ENCODE data around the gene FAM120B. TPM values are rescaled to one million over a fixed set of nuclear protein-coding genes. Genes with fewer than 3 reads are reported as not detected.

The FAM120B gene
- total RNA-seq, 3 donors from 2014 or later, result 28.8 to 35.0 (median 33.8) TPM

DNA sequence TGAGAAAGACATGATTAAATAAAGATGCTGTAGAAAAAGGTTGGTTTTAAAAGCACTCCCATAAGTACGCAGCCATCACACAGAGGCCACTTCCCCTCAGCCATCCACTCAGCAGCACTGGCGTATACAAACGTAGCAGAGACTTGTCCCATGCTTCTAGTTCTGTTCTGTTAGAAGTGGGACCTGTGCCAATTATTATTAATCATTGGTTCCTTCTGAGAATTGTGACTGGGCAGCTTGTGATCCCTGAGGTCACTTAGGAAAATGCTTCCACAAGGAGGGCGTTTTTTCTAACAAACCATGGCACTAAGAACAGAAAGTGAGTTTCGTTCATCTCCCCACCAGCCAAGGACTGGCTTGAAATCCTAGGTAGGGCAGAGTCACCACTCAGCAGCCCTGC lies 53.9 kb downstream of the FAM120B start:
- Histone ChIP-seq H3K4me3 (no peak overlapping the region), H3K27me3 (no peaks in the 10 kb centered on the region), H3K4me1 (peaks cover 0 to 6% of the 10 kb centered on the region in 2 donors), H3K9me3 (no peaks in the 10 kb centered on the region), H3K27ac (peak overlapping the region in 1 of 2 donors; percentile 55), H3K36me3 (no peaks in the 10 kb centered on the region)
- no peak for DNase-seq (ENCODE audit: low spot score in 2 of 2)
- intact Hi-C loops (cut with DNase I; ENCODE audit: low total_unique reads), result no loop called here
- no peak for TF ChIP-seq POLR2A (IDR thresholded peaks at IDR 0.05)
- no peak for TF ChIP-seq POLR2AphosphoS5 (IDR thresholded peaks at IDR 0.05)
- TF ChIP-seq, protein P1, sequence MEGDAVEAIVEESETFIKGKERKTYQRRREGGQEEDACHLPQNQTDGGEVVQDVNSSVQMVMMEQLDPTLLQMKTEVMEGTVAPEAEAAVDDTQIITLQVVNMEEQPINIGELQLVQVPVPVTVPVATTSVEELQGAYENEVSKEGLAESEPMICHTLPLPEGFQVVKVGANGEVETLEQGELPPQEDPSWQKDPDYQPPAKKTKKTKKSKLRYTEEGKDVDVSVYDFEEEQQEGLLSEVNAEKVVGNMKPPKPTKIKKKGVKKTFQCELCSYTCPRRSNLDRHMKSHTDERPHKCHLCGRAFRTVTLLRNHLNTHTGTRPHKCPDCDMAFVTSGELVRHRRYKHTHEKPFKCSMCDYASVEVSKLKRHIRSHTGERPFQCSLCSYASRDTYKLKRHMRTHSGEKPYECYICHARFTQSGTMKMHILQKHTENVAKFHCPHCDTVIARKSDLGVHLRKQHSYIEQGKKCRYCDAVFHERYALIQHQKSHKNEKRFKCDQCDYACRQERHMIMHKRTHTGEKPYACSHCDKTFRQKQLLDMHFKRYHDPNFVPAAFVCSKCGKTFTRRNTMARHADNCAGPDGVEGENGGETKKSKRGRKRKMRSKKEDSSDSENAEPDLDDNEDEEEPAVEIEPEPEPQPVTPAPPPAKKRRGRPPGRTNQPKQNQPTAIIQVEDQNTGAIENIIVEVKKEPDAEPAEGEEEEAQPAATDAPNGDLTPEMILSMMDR (IDR thresholded peaks at IDR 0.05), result no peak

DNA sequence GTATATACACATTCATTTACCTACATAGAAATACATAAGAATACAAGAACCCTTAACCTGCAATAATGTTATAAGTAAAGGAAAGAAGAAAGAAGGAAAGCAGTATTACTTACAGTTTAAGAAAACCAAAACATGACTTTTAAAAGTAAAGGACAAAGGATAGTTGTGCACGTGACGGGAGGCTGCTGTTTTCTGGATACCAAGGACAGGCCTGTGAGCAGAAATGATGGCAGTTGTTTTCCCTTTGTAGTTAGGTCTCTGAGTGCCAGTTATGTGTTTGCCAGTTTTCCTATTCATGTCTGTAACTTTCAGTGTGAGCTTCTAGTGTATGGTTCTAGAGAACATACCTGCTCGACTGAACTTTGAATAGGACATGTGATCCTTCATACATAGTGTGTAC lies 54.8 kb downstream of the FAM120B start:
- no peaks in the 10 kb centered on the region for H3K9me3 ChIP-seq
- H3K4me3 ChIP-seq, result no peak overlapping the region
- no peaks in the 10 kb centered on the region for H3K36me3 ChIP-seq
- H3K27ac ChIP-seq, result no peak overlapping the region
- H3K27me3 ChIP-seq, result no peaks in the 10 kb centered on the region
- intact Hi-C loops (cut with DNase I; ENCODE audit: low total_unique reads), result no loop called here
- TF ChIP-seq, protein P1 (IDR thresholded peaks at IDR 0.05), result no peak
- TF ChIP-seq POLR2AphosphoS5 (IDR thresholded peaks at IDR 0.05) (no peak), POLR2A (IDR thresholded peaks at IDR 0.05) (no peak)
- H3K4me1 ChIP-seq, result peaks cover 0 to 6% of the 10 kb centered on the region in 2 donors
- DNase-seq (ENCODE audit: low spot score in 2 of 2), result no peak

DNA sequence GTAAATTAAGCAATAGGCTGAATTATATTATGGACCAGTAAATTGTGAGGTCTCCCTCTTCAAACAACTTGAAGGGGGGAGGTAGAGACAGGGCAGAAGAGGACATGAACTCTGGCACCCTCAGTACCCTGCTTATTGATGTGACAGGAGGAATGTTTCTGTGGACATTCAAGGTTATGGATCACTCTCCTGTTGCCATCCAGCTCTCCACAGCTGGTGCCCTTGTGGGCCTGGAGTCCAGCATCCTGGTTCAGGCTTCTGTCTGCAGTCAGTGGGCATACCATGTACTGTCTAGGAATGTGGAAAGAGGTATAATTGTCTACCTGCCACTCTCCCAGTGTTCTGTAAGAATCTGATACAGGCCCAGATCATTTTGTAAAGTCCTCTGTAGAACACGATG lies 55.6 kb downstream of the FAM120B start:
- TF ChIP-seq POLR2AphosphoS5 (IDR thresholded peaks at IDR 0.05) (no peak), POLR2A (IDR thresholded peaks at IDR 0.05) (no peak)
- TF ChIP-seq, protein P1 (IDR thresholded peaks at IDR 0.05), result no peak
- intact Hi-C loops (cut with DNase I; ENCODE audit: low total_unique reads), result no loop called here
- H3K9me3 ChIP-seq, result no peaks in the 10 kb centered on the region
- H3K4me3 ChIP-seq, result no peak overlapping the region
- H3K4me1 ChIP-seq, result peaks cover 0 to 6% of the 10 kb centered on the region in 2 donors
- no peaks in the 10 kb centered on the region for H3K36me3 ChIP-seq
- no peak overlapping the region for H3K27ac ChIP-seq
- DNase-seq (ENCODE audit: low spot score in 2 of 2), result no peak
- H3K27me3 ChIP-seq, result no peaks in the 10 kb centered on the region

DNA sequence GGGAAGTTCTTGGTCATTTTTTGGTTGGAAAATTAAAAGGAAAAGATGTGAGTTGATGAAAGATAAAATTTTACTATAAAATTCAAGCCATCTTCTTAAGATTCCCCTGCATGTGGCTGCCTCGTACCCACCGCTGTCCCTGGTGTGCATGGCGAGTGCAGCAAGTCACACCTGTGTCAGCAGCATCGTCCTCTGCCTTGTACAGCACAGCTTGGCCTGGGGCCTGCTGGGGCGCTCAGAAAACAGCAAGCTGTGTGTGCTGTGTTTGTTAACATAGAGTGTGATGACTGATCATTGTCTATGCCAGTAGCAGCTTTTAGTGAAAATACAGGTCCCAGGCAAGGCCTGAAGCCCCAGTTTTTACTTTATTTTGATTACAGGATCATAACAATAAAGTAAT lies 56.7 kb downstream of the FAM120B start:
- no peak for DNase-seq (ENCODE audit: low spot score in 2 of 2)
- H3K36me3 ChIP-seq, result no peaks in the 10 kb centered on the region

DNA sequence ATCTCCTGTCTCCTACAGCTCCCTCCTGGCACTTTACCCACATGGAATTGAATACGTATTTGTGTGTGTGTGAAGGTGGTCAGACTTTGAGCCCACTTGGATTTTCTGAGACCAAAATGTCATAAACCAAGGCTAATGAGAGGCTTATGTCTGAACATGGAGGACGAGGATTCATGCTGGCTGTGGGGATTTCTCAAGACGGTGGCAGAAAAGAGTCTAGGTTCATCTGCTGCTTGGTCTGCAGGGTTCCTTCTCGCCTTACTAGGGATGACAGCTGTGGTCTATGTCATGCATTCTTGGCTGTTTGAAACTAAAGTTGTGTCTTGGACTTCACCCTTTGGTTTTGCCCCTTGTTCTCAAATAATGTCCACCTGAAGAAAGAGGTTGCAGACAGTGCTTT lies 58.6 kb downstream of the FAM120B start:
- DNase-seq (ENCODE audit: low spot score in 2 of 2), result no peak
- no peaks in the 10 kb centered on the region for H3K36me3 ChIP-seq
- H3K27me3 ChIP-seq, result no peaks in the 10 kb centered on the region
- intact Hi-C loops (cut with DNase I; ENCODE audit: low total_unique reads), result no loop called here
- H3K4me1 ChIP-seq, result peaks cover 0 to 6% of the 10 kb centered on the region in 2 donors
- H3K4me3 ChIP-seq, result no peak overlapping the region
- no peak overlapping the region for H3K27ac ChIP-seq
- TF ChIP-seq, protein P1 (IDR thresholded peaks at IDR 0.05), result no peak
- no peak for TF ChIP-seq POLR2A (IDR thresholded peaks at IDR 0.05)
- no peaks in the 10 kb centered on the region for H3K9me3 ChIP-seq

More for the DNA sequence above, 56.7 kb downstream of the FAM120B start:
- intact Hi-C loops (cut with DNase I; ENCODE audit: low total_unique reads), result no loop called here
- H3K4me3 ChIP-seq, result no peak overlapping the region
- H3K27ac ChIP-seq, result no peak overlapping the region
- peaks cover 0 to 6% of the 10 kb centered on the region in 2 donors for H3K4me1 ChIP-seq
- no peaks in the 10 kb centered on the region for H3K27me3 ChIP-seq
- H3K9me3 ChIP-seq, result no peaks in the 10 kb centered on the region
- no peak for TF ChIP-seq POLR2AphosphoS5 (IDR thresholded peaks at IDR 0.05)
- TF ChIP-seq POLR2A (IDR thresholded peaks at IDR 0.05), result no peak
- TF ChIP-seq, protein P1 (IDR thresholded peaks at IDR 0.05), result no peak

All from breast epithelium (tissue), 4 donors.